Measurements from ENCODE around the gene CMTM2. TPM values are rescaled to one million over a fixed set of nuclear protein-coding genes. Genes with fewer than 3 reads are reported as not detected.

CMTM2 gene
- total and polyA plus RNA-seq, 9 of the 15 experiments (the other 6 are each of a cell fraction or from before 2014, with no cell fraction given): not detected

GRCh38 chr16:66605177-66605978 is 26.1 kb downstream of the CMTM2 start (continued):
- TF ChIP-seq ZBTB5 (IDR thresholded peaks at IDR 0.05): no peak
- peak; percentile 43 for TF ChIP-seq RBM25 (IDR thresholded peaks at IDR 0.05; ENCODE audit: low read depth, low read length, severe bottlenecking)
- peak; percentile 83 for TF ChIP-seq ATF3 (IDR thresholded peaks at IDR 0.05)
- no peak for TF ChIP-seq ATF3 (CRISPR knock-in tag; conservative IDR thresholded peaks at IDR 0.05)

Measured in K562 (cell line).